OCI-LY3 (cell line): ENCODE results near the gene PTCD2.

Experiments used
- CTCF ChIP-seq: fragments of 200-600, 300-600 bp; sonication (generic); IDR thresholded peaks from 2 replicates; pipeline ENCODE4 v1.5.1; 2014; ENCODE audit warnings: antibody characterized with exemption, low read length, low read depth
- EZH2phosphoT487 ChIP-seq: fragments of 200-600 bp; shearing (Covaris generic); IDR thresholded peaks from 2 replicates; pipeline ENCODE4 v1.6.1; 2018; ENCODE audit warnings: antibody characterized with exemption, mixed run types, low read depth

GRCh38 chr5:72397836-72398235, 77.7 kb downstream of the PTCD2 start:
- no peak for TF ChIP-seq CTCF
- TF ChIP-seq EZH2phosphoT487: no peak
